ENCODE results near the gene GK2.

GK2 gene

DNA sequence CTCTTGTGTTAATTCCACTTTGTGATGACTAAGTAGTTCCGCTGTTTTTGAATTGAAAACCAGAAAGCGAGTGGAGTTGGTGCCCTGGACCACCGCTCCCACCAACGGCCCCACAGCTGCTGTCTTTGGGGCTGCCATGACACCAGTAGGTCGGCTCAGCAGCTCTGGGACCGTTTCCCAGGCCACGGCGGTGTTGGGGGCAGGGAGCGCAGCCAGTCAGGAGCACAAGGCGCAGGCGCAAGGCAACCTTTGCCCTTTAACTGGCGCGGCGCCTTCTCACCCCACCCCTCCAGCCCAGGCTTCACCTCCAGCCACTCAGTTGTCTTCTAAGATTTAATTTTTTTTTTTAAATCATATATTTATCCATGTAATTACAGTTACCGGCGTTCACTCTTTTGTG is at the start of gene GK2:
GK2 (minus strand) TSS at position 166 of the 400 bp plus-strand sequence; CDS start at position 138, 28 bp downstream.
- DNase-seq = no peak

GRCh38 chr4:79455216-79455615 is 47.2 kb upstream of the GK2 start:
- DNase-seq = no peak

- no peak for DNase-seq
Measured at GRCh38 chr4:79454656-79455055, 46.6 kb upstream of the GK2 start.

GRCh38 chr4:79450053-79450452 is 42.0 kb upstream of the GK2 start:
- DNase-seq = no peak

GRCh38 chr4:79446145-79446544 is 38.1 kb upstream of the GK2 start:
- DNase-seq = no peak

- no peak for DNase-seq
Measured at GRCh38 chr4:79445371-79445781, 37.3 kb upstream of the GK2 start.

DNA sequence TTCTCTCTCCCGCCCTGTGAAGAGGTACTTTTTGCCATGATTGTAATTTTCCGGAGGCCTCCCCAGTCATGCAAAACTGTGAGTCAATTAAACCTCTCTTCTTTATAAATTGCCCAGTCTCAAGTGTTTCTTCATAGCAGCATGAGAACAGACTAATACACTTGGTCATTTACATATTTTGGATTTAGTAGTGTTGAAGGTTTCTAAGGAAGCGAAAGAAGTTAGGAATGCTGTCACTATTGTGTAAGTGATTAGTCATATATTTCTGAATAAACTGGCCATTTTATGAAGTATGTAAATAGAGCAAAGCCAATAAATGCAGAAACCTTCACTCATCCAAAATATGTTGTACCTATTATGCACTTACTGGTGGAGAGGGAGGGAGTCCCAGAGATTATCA is 34.4 kb upstream of the GK2 start:
- no peak for DNase-seq

- no peak for DNase-seq
Measured at GRCh38 chr4:79439489-79439888, 31.5 kb upstream of the GK2 start.

- no peak for DNase-seq
Measured at GRCh38 chr4:79431839-79432238, 23.8 kb upstream of the GK2 start.

- DNase-seq = no peak
Measured at GRCh38 chr4:79429113-79429903, 21.3 kb upstream of the GK2 start.

DNA sequence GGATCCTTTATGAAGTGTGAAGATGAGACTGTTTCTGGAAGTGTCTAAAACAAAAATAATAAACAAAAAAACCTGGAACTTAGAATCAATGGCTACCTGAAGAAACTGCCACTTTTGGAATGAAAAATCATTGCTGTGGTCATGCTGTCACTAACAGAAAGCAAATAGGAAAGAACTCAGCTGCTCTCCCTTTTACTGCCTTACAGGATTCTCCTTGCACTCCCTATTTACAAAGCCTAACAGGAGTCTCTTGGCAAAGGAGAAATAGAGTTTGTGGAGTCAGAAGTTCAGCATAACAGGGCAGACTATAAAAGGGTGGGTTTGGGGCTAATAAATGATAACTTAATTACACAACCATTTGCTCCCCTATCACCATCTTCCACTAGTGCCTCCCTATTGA is 19.0 kb upstream of the GK2 start:
- no peak for DNase-seq

DNA sequence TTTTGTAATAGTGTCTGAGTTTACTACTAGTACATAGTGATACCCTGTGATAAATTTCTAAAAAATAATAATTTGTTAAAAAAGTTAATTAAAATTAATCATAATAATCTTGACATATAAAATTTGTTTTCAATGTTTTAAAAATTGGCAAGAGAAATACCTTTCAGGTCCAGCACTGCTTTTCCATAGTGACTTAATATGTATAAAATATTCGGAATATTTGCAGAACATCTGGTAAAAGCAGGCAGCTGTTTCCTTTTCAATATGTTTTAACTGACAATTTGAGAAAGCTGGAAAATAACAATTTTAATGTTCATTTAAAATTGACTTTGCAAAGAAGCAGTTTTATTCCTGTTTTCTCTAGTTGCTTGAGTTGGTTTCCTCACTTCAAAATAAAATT is 17.6 kb upstream of the GK2 start:
- DNase-seq = no peak

- no peak for DNase-seq
Measured at GRCh38 chr4:79421483-79421882, 13.5 kb upstream of the GK2 start.

DNA sequence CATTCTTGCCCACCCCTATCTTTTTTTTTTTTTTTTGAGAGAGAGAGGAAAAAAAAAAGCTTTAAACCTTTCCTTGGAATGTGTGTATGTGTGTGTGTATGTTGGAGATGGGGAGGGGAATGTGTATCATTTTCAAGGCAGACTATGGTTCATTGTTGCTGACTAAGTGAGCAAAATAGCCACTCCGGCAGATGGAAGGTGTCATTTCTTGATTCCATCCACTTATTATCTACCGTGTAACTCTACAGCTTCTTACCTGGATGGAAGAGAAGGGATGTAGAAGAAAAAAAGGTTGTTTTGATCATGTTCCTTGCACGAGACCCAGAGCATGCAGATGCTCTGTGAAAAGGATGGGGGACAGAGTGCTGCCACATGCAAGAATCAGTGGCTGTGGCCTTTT is 5.9 kb upstream of the GK2 start:
- DNase-seq = no peak

GRCh38 chr4:79413032-79413885 is 5.2 kb upstream of the GK2 start:
- no peak for DNase-seq

GRCh38 chr4:79404666-79405065 is 3.4 kb downstream of the GK2 start:
- no peak for DNase-seq

- DNase-seq = no peak
Measured at GRCh38 chr4:79403356-79403755, 4.7 kb downstream of the GK2 start.

DNA sequence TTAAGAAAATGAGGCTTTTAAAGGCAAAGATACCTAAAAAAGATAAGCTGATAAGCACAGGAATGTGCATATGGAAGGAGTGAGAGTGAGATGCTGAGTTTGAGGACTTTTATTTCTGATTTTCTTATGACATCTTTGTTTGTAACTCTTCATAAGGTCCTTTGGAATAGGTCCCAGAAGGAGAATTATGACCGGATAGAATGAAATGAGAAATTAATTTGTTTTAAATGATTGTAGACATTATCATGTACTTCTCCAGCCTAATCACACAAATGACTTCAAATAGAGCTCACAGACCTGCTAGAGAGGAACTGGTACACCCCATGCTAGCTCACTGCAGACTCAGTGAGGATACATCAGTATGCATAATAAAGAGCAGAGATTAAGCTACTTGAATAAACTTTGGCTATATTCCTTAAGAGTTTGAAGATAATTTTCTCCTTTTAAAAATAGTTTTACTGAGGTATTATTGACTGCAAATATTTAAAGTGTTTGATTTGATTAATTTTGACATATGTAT is 5.6 kb downstream of the GK2 start:
- no peak for DNase-seq

- no peak for DNase-seq
Measured at GRCh38 chr4:79399076-79399475, 9.0 kb downstream of the GK2 start.

- DNase-seq = no peak
Measured at GRCh38 chr4:79397951-79398350, 10.1 kb downstream of the GK2 start.

DNA sequence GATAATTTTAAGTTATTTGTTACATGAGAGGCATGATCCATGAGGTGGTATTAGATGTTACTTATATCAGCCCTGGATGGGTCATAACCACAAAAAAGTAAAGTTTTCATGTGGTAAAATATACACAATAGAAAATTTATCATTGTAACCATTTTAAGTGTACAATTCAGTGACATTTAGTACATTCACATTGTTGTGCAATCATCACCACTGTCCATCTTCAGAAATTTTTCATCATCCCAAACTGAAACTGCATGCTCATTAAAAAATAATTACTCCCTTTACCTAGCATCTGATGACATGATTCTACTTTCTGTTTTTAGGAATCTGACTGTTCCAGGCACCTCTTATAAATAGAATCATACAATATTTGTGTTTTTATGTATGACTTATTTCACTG is 11.2 kb downstream of the GK2 start:
- DNase-seq = no peak

DNA sequence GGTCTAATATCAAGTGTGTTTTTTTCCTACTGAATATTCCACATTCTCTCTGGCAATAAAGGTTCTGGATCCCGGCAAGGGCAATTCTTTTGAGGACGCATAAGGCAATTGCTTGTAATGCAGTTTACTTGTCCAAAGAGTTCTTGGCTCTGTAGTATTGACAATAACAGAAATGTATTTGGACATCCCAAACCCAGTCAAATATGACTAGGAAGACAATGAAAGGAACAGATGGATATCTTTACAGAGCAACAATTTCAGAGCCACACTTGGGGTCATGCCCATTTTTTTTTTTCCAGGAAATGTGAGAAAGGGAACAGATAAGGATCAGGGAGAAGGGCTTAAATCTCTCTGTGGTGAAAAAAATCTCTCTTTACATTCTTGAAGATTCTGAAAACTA is 12.2 kb downstream of the GK2 start:
- DNase-seq = no peak

DNA sequence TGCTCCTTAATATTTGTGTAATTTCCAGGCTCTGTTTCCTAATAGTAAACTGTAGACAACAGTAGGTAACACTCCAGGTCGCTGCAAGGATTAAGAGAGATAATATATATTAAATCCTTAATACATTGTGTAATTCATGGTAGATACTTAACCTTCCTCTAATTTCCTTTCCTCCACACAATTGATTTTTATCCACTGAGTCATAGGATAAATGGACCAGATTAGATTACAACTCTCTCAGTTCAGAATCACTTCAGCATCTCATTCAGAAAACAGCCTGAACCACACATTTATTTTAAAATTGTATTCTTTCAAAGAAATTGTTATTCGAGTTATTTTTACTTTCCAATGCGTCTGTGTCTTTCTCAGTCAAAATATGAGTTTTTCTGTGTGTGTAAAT is 17.1 kb downstream of the GK2 start:
- no peak for DNase-seq

DNA sequence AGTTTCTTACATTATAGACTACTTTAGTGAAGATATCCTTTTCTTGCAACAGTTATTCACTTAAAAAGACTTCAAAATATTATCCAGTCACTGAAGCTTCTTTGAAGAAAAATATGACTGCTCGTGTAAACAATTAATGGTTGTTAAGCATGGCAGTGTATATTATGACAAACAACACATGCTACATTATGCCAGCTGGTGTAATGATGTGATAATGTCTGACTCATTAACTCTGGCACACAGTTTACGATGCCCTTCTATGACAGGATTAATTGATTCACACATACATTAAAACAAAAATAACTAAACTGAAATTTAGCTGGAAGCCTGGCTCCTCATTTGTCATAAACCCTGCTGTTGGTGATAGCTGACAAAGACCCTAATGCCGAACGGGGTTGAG is 22.4 kb downstream of the GK2 start:
- DNase-seq = no peak
